ENCODE measurements around the gene PPP2R1B. TPM values are rescaled to one million over a fixed set of nuclear protein-coding genes. Genes with fewer than 3 reads are reported as not detected.

The PPP2R1B gene
- total and polyA plus RNA-seq, 2 of the 8 experiments (the other 6 are each of a cell fraction or from before 2014, with no cell fraction given): 25.8 to 87.0 TPM

DNA sequence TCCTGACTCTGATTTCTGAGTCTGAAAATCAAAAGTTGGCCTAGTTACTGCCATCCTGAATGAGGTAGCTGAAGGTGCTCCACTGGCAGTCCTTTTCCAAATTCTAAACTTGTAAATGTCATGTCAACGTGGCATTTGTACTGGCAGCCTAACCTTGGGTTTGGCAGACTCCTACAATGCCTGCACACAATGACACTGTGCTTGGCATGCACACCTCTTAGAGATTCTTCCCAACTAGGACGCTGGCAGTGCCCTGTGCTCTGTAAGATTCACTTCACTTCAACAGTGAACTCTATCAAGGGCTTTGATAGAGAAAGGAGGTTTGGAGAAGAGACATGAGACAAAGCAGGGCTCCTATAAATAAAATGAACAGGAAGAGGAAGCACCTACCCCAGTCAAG, 21.9 kb upstream of the PPP2R1B start:
- Histone ChIP-seq H4K20me1 (replicated peaks in 1 of 2; ENCODE audit: control insufficient read depth in 1 of 2, insufficient read depth in 2 of 2, low read length in 2 of 2) (no peaks in the 10 kb centered on the region), H2AK5ac (ENCODE audit: low read depth, low read length) (no peak overlapping the region), H2BK20ac (ENCODE audit: low read length) (no peak overlapping the region), H3K9me3 (ENCODE audit: insufficient read depth in 2 of 2, low read depth in 1 of 2, low read length in 1 of 2) (no peaks in the 10 kb centered on the region), H3K23me2 (ENCODE audit: low read depth, low read length) (no peaks in the 10 kb centered on the region), H3K14ac (ENCODE audit: insufficient read length) (no peak overlapping the region), H3K18ac (ENCODE audit: extremely low read depth, low read length) (no peak overlapping the region), H3K79me2 (ENCODE audit: control insufficient read depth in 1 of 2, insufficient read depth in 2 of 2, low read length in 2 of 2) (no peaks in the 10 kb centered on the region), H3K9ac (replicated peaks in 1 of 4; ENCODE audit: extremely low read depth in 1 of 4, low read depth in 3 of 4, low read length in 3 of 4) (no peak overlapping the region), H2BK5ac (ENCODE audit: low read depth, low read length) (no peak overlapping the region), H3K4me2 (ENCODE audit: insufficient read depth in 1 of 2, low read depth in 2 of 2, low read length in 2 of 2) (no peak overlapping the region), H2AFZ (ENCODE audit: low read length) (no peak overlapping the region), H2BK15ac (ENCODE audit: low read length) (no peak overlapping the region), H3K56ac (replicated peaks; ENCODE audit: insufficient read length, low read depth, low read length) (no peak overlapping the region), H4K8ac (ENCODE audit: extremely low read depth, insufficient read depth, low read length) (no peak overlapping the region), H3K36me3 (ENCODE audit: control insufficient read depth in 2 of 4, insufficient read depth in 4 of 4, low read length in 3 of 4) (peaks cover 0 to 6% (median 3%) of the 10 kb centered on the region in 4 experiments; a peak in 3 of 8 replicates), H3K4ac (replicated peaks; ENCODE audit: insufficient read length, low read depth, low read length) (no peak overlapping the region), H3K4me3 (ENCODE audit: extremely low read depth in 1 of 4, insufficient read depth in 2 of 4, low read depth in 3 of 4, low read length in 4 of 4) (no peak overlapping the region), H2BK120ac (replicated peaks; ENCODE audit: low read depth, low read length) (no peak overlapping the region), H4K91ac (replicated peaks; ENCODE audit: insufficient read length, low read length) (no peak overlapping the region), H3K27ac (ENCODE audit: low read depth, low read length) (no peak overlapping the region), H3K23ac (ENCODE audit: insufficient read length) (no peak overlapping the region), H3K27me3 (replicated peaks in 1 of 4; ENCODE audit: control insufficient read depth in 3 of 4, extremely low read depth in 1 of 4, insufficient read depth in 3 of 4, low read length in 3 of 4) (no peaks in the 10 kb centered on the region), H4K5ac (ENCODE audit: insufficient read length, low read depth, low read length) (no peak overlapping the region), H3K79me1 (ENCODE audit: low read depth, low read length) (no peaks in the 10 kb centered on the region), H2BK12ac (ENCODE audit: low read depth, low read length) (no peak overlapping the region), H3K4me1 (replicated peaks in 1 of 4; ENCODE audit: control insufficient read depth in 3 of 4, insufficient read depth in 4 of 4, low read length in 3 of 4) (no peaks in the 10 kb centered on the region)
- DNase-seq (ENCODE audit: low read depth in 1 of 2, low spot score in 2 of 2) (no peak), FAIRE-seq (no peak)
- POLR2A ChIA-PET (ENCODE audit: partially characterized antibody): no interaction called here
- WGBS, 2 experiments (ENCODE audit: extremely low coverage in 1 of 2, insufficient coverage in 1 of 2, insufficient read length in 1 of 2, insufficient replicate concordance in 2 of 2, low coverage in 1 of 2, low lambda C conversion rate in 2 of 2, missing lambda C conversion rate in 1 of 2): 86% methylated on average over 2 of the region's 2 CpGs; no CpG with 5 or more reads in 1 of the 2 experiments
- CTCF ChIA-PET (ENCODE audit: partially characterized antibody): interaction anchor here (0.9 to 1.6 kb wide), 2 partner anchors 11 to 201 kb away, joined by 4 read pairs; no protein-coding TSS in a partner anchor
- no peak for TF ChIP-seq PHF8 (conservative IDR thresholded peaks at IDR 0.05; ENCODE audit: low read depth, low read length)
- TF ChIP-seq, protein P1, sequence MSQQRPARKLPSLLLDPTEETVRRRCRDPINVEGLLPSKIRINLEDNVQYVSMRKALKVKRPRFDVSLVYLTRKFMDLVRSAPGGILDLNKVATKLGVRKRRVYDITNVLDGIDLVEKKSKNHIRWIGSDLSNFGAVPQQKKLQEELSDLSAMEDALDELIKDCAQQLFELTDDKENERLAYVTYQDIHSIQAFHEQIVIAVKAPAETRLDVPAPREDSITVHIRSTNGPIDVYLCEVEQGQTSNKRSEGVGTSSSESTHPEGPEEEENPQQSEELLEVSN (IDR thresholded peaks at IDR 0.05): no peak
- TF ChIP-seq EGR1 (IDR thresholded peaks at IDR 0.05; ENCODE audit: borderline replicate concordance, low read depth, low read length): no peak
- TF ChIP-seq ZNF274 (IDR thresholded peaks at IDR 0.05; ENCODE audit: borderline replicate concordance, extremely low read depth, low read length): no peak
- no peak for TF ChIP-seq POU5F1 (IDR thresholded peaks at IDR 0.05; ENCODE audit: low read depth, low read length)
- no peak for TF ChIP-seq CTCF (IDR thresholded peaks at IDR 0.05; ENCODE audit: control extremely low read depth in 1 of 3, insufficient read depth in 1 of 3, low read depth in 1 of 3, low read length in 3 of 3)
- no peak for TF ChIP-seq ASH2L (IDR thresholded peaks at IDR 0.05; ENCODE audit: low read length)
- TF ChIP-seq BRCA1 (IDR thresholded peaks at IDR 0.05; ENCODE audit: low read depth, low read length): no peak
- no peak for TF ChIP-seq CBX8 (IDR thresholded peaks at IDR 0.05; ENCODE audit: borderline replicate concordance, low read depth, low read length)
- TF ChIP-seq SIX5 (IDR thresholded peaks at IDR 0.05; ENCODE audit: low read depth, low read length): no peak
- no peak for TF ChIP-seq CHD2 (IDR thresholded peaks at IDR 0.05; ENCODE audit: low read length)
- TF ChIP-seq JUN (IDR thresholded peaks at IDR 0.05; ENCODE audit: low read depth, low read length): no peak

Data from H1 (cell line).